HG03196 (cell line): Measurements from ENCODE around the gene SCD5.

Experiments used
- ATAC-seq: cut with Tn5 transposase; IDR thresholded peaks from one replicate; pipeline ENCODE4 v1.9.1; 2021; ENCODE audit not compliant: unreplicated experiment

Gene SCD5

GRCh38 chr4:82739287-82740190 lies 59.1 kb downstream of the SCD5 start:
- peak; percentile 98 for ATAC-seq

- no peak for ATAC-seq
These were observed 61.2 kb downstream of the SCD5 start for GRCh38 chr4:82737354-82737753.

- ATAC-seq: no peak
These were observed 65.0 kb downstream of the SCD5 start for GRCh38 chr4:82733636-82734035.

GRCh38 chr4:82728301-82728700 lies 70.3 kb downstream of the SCD5 start:
- no peak for ATAC-seq

GRCh38 chr4:82726596-82726995 lies 72.0 kb downstream of the SCD5 start:
- no peak for ATAC-seq

- no peak for ATAC-seq
These were observed 76.7 kb downstream of the SCD5 start for GRCh38 chr4:82721819-82722423.

GRCh38 chr4:82718162-82718940 lies 80.2 kb downstream of the SCD5 start:
- no peak for ATAC-seq

- ATAC-seq: no peak
These were observed 82.6 kb downstream of the SCD5 start for GRCh38 chr4:82715731-82716617.

GRCh38 chr4:82713856-82714255 lies 84.7 kb downstream of the SCD5 start:
- no peak for ATAC-seq

GRCh38 chr4:82712561-82712960 lies 86.0 kb downstream of the SCD5 start:
- ATAC-seq: no peak

- ATAC-seq: no peak
These were observed 87.3 kb downstream of the SCD5 start for GRCh38 chr4:82711158-82711785.

- ATAC-seq: no peak
These were observed 88.2 kb downstream of the SCD5 start for GRCh38 chr4:82710197-82710929.

GRCh38 chr4:82708982-82709381 lies 89.6 kb downstream of the SCD5 start:
- ATAC-seq: no peak

GRCh38 chr4:82706349-82707000 lies 92.1 kb downstream of the SCD5 start:
- no peak for ATAC-seq

- no peak for ATAC-seq
These were observed 92.7 kb downstream of the SCD5 start for GRCh38 chr4:82705928-82706300.

GRCh38 chr4:82705169-82705927 lies 93.2 kb downstream of the SCD5 start:
- ATAC-seq: no peak

GRCh38 chr4:82704156-82704555 lies 94.4 kb downstream of the SCD5 start:
- no peak for ATAC-seq

- ATAC-seq: no peak
These were observed 100.2 kb downstream of the SCD5 start for GRCh38 chr4:82698412-82698811.
